Prostate gland (tissue), 2 donors: ENCODE results near the gene THAP10. TPM values are rescaled to one million over a fixed set of nuclear protein-coding genes. Genes with fewer than 3 reads are reported as not detected.

ENCODE experiments used
- DNase-seq: peaks from one replicate; pipeline ENCODE4 v3.0.0-alpha.2; 2019; ENCODE audit warnings: low spot score
- H3K27ac ChIP-seq, 2 donors: fragments of 200-600 bp; sonication (generic); 2 replicates each; pipeline ENCODE4 v1.5.1; 2017 to 2019
- H3K27me3 ChIP-seq: fragments of 200-600 bp; sonication (generic); replicated peaks from 2 replicates; pipeline ENCODE4 v1.5.1; 2019; ENCODE audit not compliant: insufficient read depth
- H3K36me3 ChIP-seq, 2 donors: fragments of 200-600 bp; sonication (generic); 1 replicate in 1 of 2; 2 replicates in 1 of 2; pipeline versions ENCODE4 v1.5.1 to v1.8.1; 2017 to 2019
- H3K4me1 ChIP-seq: fragments of 200-600 bp; sonication (generic); replicated peaks from 2 replicates; pipeline ENCODE4 v1.5.1; 2019
- H3K4me3 ChIP-seq, 2 donors: fragments of 200-600 bp; sonication (generic); 2 replicates each; pipeline ENCODE4 v1.5.1; 2017 to 2019
- H3K9me3 ChIP-seq: fragments of 200-600 bp; sonication (generic); 2 replicates; pipeline ENCODE4 v1.5.1; 2017
- POLR2A ChIP-seq: fragments of 450-650 bp; IDR thresholded peaks from one replicate; pipeline ENCODE4 v1.6.1; 2016; ENCODE audit warnings: antibody characterized with exemption, mild to moderate bottlenecking
- POLR2AphosphoS5 ChIP-seq: sonication (generic); formaldehyde crosslinking; IDR thresholded peaks from one replicate; pipeline ENCODE4 v1.6.1; 2017; ENCODE audit warnings: antibody characterized with exemption
- WGBS: methylation state at CpG from one replicate; pipeline ENCODE4 v1.1.5; 2018; 5-methylcytosine and 5-hydroxymethylcytosine counted together
- intact Hi-C: fragments of 100-400 bp; cut with DNase I; formaldehyde crosslinking; loops from one replicate; pipeline ENCODE4 v1.14.2; 2022
- total RNA-seq, 2 donors: library from RNA; depleted of rRNA; stranded (reverse); fragments of >200 nt; gene quantifications; one replicate each; pipeline ENCODE4 v1.1.0, GENCODE V29; 2016
- TF ChIP-seq, protein P1 (sequence below), 4 experiments: fragments of 200-600 bp in 2 of 4; fragments of 450-650 bp in 2 of 4; sonication (generic) in 2 of 4; IDR thresholded peaks; 1 replicate in 3 of 4; 2 replicates in 1 of 4; pipeline ENCODE4 v1.5.1; 2016 to 2019; ENCODE audit warnings: antibody characterized with exemption in 4 of 4, mild to moderate bottlenecking in 2 of 4, moderate library complexity in 2 of 4

The THAP10 gene
- total RNA-seq, 2 donors from 2014 or later, result 3.2 to 6.6 TPM

DNA sequence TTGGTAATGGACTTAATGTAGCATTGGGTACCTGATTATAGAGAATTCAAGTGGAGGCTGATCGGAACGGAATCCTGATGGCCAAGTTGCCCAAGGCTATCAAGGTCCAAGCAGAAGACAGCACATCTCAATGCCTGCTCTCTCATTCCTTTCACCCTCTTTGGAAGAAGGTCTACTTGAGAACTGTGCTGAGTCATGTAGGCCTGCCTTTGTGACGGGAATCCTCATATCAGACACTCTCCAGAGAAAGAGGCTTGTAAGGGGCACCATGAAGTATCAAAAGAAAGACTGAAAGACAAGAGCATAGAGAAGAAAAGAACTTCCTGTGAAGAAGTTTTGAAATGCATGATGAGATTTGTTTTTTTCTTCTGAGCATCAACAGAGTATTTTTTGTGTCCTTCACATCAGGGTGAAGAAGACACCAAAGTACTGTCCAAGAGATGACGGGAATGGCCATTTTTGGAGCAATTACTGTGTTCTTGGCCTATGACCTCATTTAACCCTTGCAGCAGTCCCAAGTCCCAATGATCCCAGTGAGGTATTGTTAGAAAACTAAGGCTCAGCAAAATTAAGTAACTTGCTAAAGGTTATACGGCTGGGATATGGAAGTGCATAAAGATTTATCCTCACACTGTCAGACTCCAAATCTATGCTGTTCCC, 25.1 kb downstream of the THAP10 start:
- no peak overlapping the region for H3K4me3 ChIP-seq
- no peak for TF ChIP-seq POLR2AphosphoS5
- TF ChIP-seq, protein P1, sequence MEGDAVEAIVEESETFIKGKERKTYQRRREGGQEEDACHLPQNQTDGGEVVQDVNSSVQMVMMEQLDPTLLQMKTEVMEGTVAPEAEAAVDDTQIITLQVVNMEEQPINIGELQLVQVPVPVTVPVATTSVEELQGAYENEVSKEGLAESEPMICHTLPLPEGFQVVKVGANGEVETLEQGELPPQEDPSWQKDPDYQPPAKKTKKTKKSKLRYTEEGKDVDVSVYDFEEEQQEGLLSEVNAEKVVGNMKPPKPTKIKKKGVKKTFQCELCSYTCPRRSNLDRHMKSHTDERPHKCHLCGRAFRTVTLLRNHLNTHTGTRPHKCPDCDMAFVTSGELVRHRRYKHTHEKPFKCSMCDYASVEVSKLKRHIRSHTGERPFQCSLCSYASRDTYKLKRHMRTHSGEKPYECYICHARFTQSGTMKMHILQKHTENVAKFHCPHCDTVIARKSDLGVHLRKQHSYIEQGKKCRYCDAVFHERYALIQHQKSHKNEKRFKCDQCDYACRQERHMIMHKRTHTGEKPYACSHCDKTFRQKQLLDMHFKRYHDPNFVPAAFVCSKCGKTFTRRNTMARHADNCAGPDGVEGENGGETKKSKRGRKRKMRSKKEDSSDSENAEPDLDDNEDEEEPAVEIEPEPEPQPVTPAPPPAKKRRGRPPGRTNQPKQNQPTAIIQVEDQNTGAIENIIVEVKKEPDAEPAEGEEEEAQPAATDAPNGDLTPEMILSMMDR (IDR thresholded peaks at IDR 0.05), result no peak
- no peak for TF ChIP-seq POLR2A
- intact Hi-C loops, result no loop called here
- H3K9me3 ChIP-seq, result no peaks in the 10 kb centered on the region
- no peak overlapping the region for H3K27ac ChIP-seq
- no peaks in the 10 kb centered on the region for H3K4me1 ChIP-seq
- 82% methylated on average over 5 of the region's 5 CpGs for WGBS
- H3K27me3 ChIP-seq, result no peaks in the 10 kb centered on the region
- H3K36me3 ChIP-seq, result no peaks in the 10 kb centered on the region
- no peak for DNase-seq

DNA sequence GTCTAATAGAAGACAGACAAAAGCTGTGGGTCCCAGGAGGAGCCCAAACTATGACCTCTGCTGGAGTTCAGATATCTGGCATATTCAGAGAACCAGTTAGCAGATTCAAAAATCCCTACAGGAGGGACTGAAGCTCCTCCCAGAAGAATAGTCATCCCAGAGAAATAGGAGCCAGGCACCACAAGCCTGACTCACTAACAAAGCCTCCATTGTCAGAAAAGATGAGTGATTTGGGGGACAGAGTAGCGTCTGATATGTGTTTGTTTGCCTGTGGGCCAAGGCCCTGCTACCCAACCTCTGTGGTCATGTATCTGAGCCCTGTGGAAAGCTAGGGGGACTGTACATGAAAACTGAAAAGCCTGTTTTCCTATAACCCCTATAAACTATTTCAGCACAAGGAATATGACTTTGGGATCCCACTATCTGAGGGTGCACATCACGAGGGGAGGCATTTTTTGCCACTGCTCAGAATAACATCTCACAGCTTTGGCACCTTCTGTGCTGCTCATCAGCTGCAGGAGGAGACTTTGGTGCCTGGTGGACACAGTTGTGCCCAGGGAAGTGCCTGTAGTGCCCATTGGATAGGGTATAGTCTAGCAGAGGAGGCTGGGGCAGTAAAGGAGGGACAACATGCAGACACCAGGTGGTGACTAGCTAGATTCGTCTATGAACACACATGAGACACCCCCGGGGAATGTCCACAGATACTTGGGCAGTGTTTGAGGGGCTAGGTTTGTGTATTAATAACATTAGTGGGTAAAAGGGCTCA, 28.6 kb downstream of the THAP10 start:
- H3K36me3 ChIP-seq, result no peaks in the 10 kb centered on the region
- no peak overlapping the region for H3K27ac ChIP-seq
- WGBS, result 81% methylated on average over 4 of the region's 4 CpGs
- no peak overlapping the region for H3K4me3 ChIP-seq
- no peak for TF ChIP-seq POLR2A
- TF ChIP-seq, protein P1 (IDR thresholded peaks at IDR 0.05), result no peak
- TF ChIP-seq POLR2AphosphoS5, result no peak
- no peaks in the 10 kb centered on the region for H3K9me3 ChIP-seq
- no peaks in the 10 kb centered on the region for H3K27me3 ChIP-seq
- intact Hi-C loops, result no loop called here
- no peaks in the 10 kb centered on the region for H3K4me1 ChIP-seq
- no peak for DNase-seq

DNA sequence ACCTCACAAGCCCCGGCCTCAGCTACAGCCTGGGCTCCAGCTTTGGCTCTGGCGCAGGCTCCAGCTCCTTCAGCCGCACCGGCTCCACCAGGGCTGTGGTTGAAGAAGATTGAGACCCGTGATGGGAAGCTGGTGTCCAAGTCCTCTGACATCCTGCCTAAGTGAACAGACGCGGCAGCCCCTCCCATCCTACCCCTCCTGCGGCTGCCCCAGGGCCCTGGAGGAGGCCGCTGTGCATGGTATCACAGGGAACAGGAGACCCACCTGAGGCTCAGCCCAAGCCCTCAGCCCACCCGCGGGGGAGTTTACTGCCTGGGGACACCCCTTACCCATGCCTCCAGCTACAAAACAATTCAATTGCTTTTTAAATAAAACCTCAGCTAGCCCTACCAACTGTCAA, 32.2 kb downstream of the THAP10 start:
- Histone ChIP-seq H3K27ac (no peak overlapping the region), H3K9me3 (no peaks in the 10 kb centered on the region), H3K36me3 (no peaks in the 10 kb centered on the region), H3K4me1 (no peaks in the 10 kb centered on the region), H3K27me3 (no peaks in the 10 kb centered on the region), H3K4me3 (no peak overlapping the region)
- DNase-seq, result no peak
- intact Hi-C loops, result no loop called here
- TF ChIP-seq POLR2A, result no peak
- TF ChIP-seq, protein P1 (IDR thresholded peaks at IDR 0.05), result no peak
- TF ChIP-seq POLR2AphosphoS5, result no peak
- 90% methylated on average over 11 of the region's 11 CpGs for WGBS

DNA sequence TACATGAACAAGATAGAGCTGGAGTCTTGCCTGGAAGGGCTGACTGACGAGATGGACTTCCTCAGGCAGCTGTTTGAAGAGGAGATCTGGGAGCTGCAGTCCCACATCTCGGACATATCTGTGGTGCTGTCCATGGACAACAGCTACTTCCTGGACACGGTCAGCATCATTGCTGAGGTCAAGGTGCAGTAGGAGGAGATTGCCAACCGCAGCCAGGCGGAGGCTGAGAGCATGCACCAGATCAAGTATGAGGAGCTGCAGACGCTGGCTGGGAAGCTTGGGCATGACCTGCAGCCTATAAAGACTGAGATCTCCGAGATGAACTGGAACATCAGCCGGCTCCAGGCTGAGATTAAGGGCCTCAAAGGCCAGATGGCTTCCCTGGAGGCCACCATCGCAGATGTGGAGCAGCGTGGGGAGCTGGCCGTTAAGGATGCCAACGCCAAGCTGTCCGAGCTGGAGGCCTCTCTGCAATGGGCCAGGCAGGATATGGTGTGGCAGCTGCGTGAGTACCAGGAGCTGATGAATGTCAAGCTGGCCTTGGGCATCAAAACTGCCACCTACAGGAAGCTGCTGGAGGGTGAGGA, 32.8 kb downstream of the THAP10 start:
- Histone ChIP-seq H3K4me3 (no peak overlapping the region), H3K36me3 (no peaks in the 10 kb centered on the region), H3K9me3 (no peaks in the 10 kb centered on the region), H3K27me3 (no peaks in the 10 kb centered on the region), H3K4me1 (no peaks in the 10 kb centered on the region), H3K27ac (no peak overlapping the region)
- intact Hi-C loops, result no loop called here
- no peak for DNase-seq
- 92% methylated on average over 14 of the region's 14 CpGs for WGBS
- TF ChIP-seq, protein P1 (IDR thresholded peaks at IDR 0.05), result no peak
- TF ChIP-seq POLR2AphosphoS5, result no peak
- no peak for TF ChIP-seq POLR2A
